ENCODE data around the gene NMNAT3.

- TF ChIP-seq EZH2 (IDR thresholded peaks at IDR 0.05; ENCODE audit: insufficient read depth, poor library complexity, severe bottlenecking) (no peak), EZH2phosphoT487 (IDR thresholded peaks at IDR 0.05; ENCODE audit: insufficient read depth, low read depth) (no peak)
Measured at GRCh38 chr3:139528281-139528680, 149.5 kb downstream of the NMNAT3 start.
